H1 (cell line): Measurements from ENCODE around the gene SLC9B2. TPM values are rescaled to one million over a fixed set of nuclear protein-coding genes. Genes with fewer than 3 reads are reported as not detected.

Experiments used
- CTCF ChIA-PET: fragments of 300-600 bp; sonication (Branson Sonifier 250); formaldehyde crosslinking; loops from one replicate; lab custom pipeline; 2021; ENCODE audit not compliant: partially characterized antibody; lab: Charles Lee
- POLR2A ChIA-PET: fragments of 300-600 bp; sonication (Branson Sonifier 250); formaldehyde crosslinking; loops from one replicate; lab custom pipeline; 2021; ENCODE audit warnings: inconsistent platforms; ENCODE audit not compliant: partially characterized antibody; lab: Charles Lee
- DNase-seq, 2 experiments: peaks; one replicate each; pipeline versions ENCODE4 v3.0.0 to v3.0.0-alpha.2; 2010 to 2022; ENCODE audit warnings: low spot score in 2 of 2, low read depth in 1 of 2, mixed read lengths in 1 of 2
- FAIRE-seq: peaks from 2 replicates; lab custom pipeline; 2011; peaks lifted over from hg19 to GRCh38; lab: Jason Lieb, UNC
- H2AFZ ChIP-seq: 2 replicates; pipeline ENCODE4 v1.8.1; 2012; ENCODE audit warnings: low read length, inconsistent platforms
- H2AK5ac ChIP-seq: 2 replicates; pipeline ENCODE4 v1.6.1; 2013; ENCODE audit warnings: low read depth, low read length
- H2BK120ac ChIP-seq: replicated peaks from 2 replicates; pipeline ENCODE3; 2013; ENCODE audit warnings: low read depth, low read length, inconsistent platforms
- H2BK12ac ChIP-seq: 2 replicates; pipeline ENCODE4 v1.6.1; 2013; ENCODE audit warnings: low read depth, low read length
- H2BK15ac ChIP-seq: 2 replicates; pipeline ENCODE4 v1.6.1; 2013; ENCODE audit warnings: low read length
- H2BK20ac ChIP-seq: 2 replicates; pipeline ENCODE4 v1.6.1; 2013; ENCODE audit warnings: low read length
- H2BK5ac ChIP-seq: 2 replicates; pipeline ENCODE4 v1.6.1; 2013; ENCODE audit warnings: low read depth, low read length
- H3K14ac ChIP-seq: 2 replicates; pipeline ENCODE4 v1.6.1; 2013; ENCODE audit warnings: inconsistent platforms; ENCODE audit not compliant: insufficient read length
- H3K18ac ChIP-seq: 2 replicates; pipeline ENCODE4 v1.6.1; 2013; ENCODE audit warnings: low read length; ENCODE audit errors: extremely low read depth
- H3K23ac ChIP-seq: 2 replicates; pipeline ENCODE4 v1.6.1; 2013; ENCODE audit warnings: inconsistent platforms; ENCODE audit not compliant: insufficient read length
- H3K23me2 ChIP-seq: 2 replicates; pipeline ENCODE4 v1.6.1; 2013; ENCODE audit warnings: low read depth, low read length
- H3K27ac ChIP-seq: 2 replicates; pipeline ENCODE4 v1.6.1; 2011; ENCODE audit warnings: low read depth, low read length, inconsistent platforms
- H3K27me3 ChIP-seq, 4 experiments: replicated peaks in 1 of 4; 1 replicate in 1 of 4; 2 replicates in 3 of 4; pipeline versions ENCODE4 v1.6.1 to v1.8.1; 2011 to 2013; ENCODE audit warnings: low read length in 3 of 4, mild to moderate bottlenecking in 3 of 4, inconsistent platforms in 2 of 4, mixed read lengths in 2 of 4, moderate library complexity in 1 of 4; ENCODE audit not compliant: control insufficient read depth in 3 of 4, insufficient read depth in 3 of 4; ENCODE audit errors: extremely low read depth in 1 of 4
- H3K36me3 ChIP-seq, 4 experiments: 2 replicates each; pipeline versions ENCODE4 v1.6.1 to v1.8.1; 2011 to 2013; ENCODE audit warnings: mild to moderate bottlenecking in 4 of 4, low read length in 3 of 4, moderate library complexity in 2 of 4, control low read depth in 1 of 4, inconsistent platforms in 1 of 4; ENCODE audit not compliant: insufficient read depth in 4 of 4, control insufficient read depth in 2 of 4
- H3K4ac ChIP-seq: replicated peaks from 2 replicates; pipeline ENCODE3; 2013; ENCODE audit warnings: low read length, low read depth, mixed read lengths, inconsistent platforms; ENCODE audit not compliant: insufficient read length
- H3K4me1 ChIP-seq, 4 experiments: replicated peaks in 1 of 4; 1 replicate in 1 of 4; 2 replicates in 3 of 4; pipeline versions ENCODE4 v1.6.1 to v1.8.1; 2011 to 2013; ENCODE audit warnings: low read length in 3 of 4, inconsistent platforms in 2 of 4, mixed read lengths in 1 of 4; ENCODE audit not compliant: insufficient read depth in 4 of 4, control insufficient read depth in 3 of 4
- H3K4me2 ChIP-seq, 2 experiments: 2 replicates each; pipeline versions ENCODE4 v1.6.1 to v1.8.1; 2011 to 2013; ENCODE audit warnings: low read depth in 2 of 2, low read length in 2 of 2, control low read depth in 1 of 2, inconsistent platforms in 1 of 2, mild to moderate bottlenecking in 1 of 2; ENCODE audit not compliant: insufficient read depth in 1 of 2
- H3K4me3 ChIP-seq, 4 experiments: fragments of 200-600, 300-600 bp in 1 of 4; sonication (generic), shearing (Covaris generic), sonication (Bioruptor Twin) in 1 of 4; 2 replicates each; pipeline versions ENCODE4 v1.5.1 to v1.8.1; 2011 to 2016; ENCODE audit warnings: low read length in 4 of 4, low read depth in 3 of 4, control low read depth in 2 of 4, inconsistent platforms in 2 of 4, mild to moderate bottlenecking in 2 of 4, mixed read lengths in 1 of 4, moderate library complexity in 1 of 4; ENCODE audit not compliant: insufficient read depth in 2 of 4; ENCODE audit errors: extremely low read depth in 1 of 4
- H3K56ac ChIP-seq: replicated peaks from 2 replicates; pipeline ENCODE3; 2013; ENCODE audit warnings: low read depth, mild to moderate bottlenecking, mixed read lengths, low read length, inconsistent platforms; ENCODE audit not compliant: insufficient read length
- H3K79me1 ChIP-seq: 2 replicates; pipeline ENCODE4 v1.6.1; 2013; ENCODE audit warnings: low read depth, low read length, control low read depth
- H3K79me2 ChIP-seq, 2 experiments: 2 replicates each; pipeline versions ENCODE4 v1.6.1 to v1.8.1; 2012 to 2013; ENCODE audit warnings: low read length in 2 of 2, mild to moderate bottlenecking in 2 of 2, inconsistent platforms in 1 of 2; ENCODE audit not compliant: insufficient read depth in 2 of 2, control insufficient read depth in 1 of 2
- H3K9ac ChIP-seq, 4 experiments: replicated peaks in 1 of 4; 1 replicate in 1 of 4; 2 replicates in 3 of 4; pipeline versions ENCODE4 v1.6.1 to v1.8.1; 2011 to 2013; ENCODE audit warnings: low read depth in 3 of 4, low read length in 3 of 4, control low read depth in 2 of 4, mild to moderate bottlenecking in 2 of 4, moderate library complexity in 2 of 4, inconsistent platforms in 1 of 4; ENCODE audit errors: extremely low read depth in 1 of 4
- H3K9me3 ChIP-seq, 2 experiments: 2 replicates each; pipeline versions ENCODE4 v1.6.1 to v1.8.1; 2012 to 2013; ENCODE audit warnings: mild to moderate bottlenecking in 2 of 2, moderate library complexity in 2 of 2, control low read depth in 1 of 2, inconsistent platforms in 1 of 2, low read depth in 1 of 2, low read length in 1 of 2, mixed read lengths in 1 of 2; ENCODE audit not compliant: insufficient read depth in 2 of 2
- H4K20me1 ChIP-seq, 2 experiments: replicated peaks in 1 of 2; 2 replicates each; pipeline versions ENCODE3 to v1.8.1; 2011 to 2013; ENCODE audit warnings: inconsistent platforms in 2 of 2, low read length in 2 of 2, mild to moderate bottlenecking in 1 of 2; ENCODE audit not compliant: insufficient read depth in 2 of 2, control insufficient read depth in 1 of 2
- H4K5ac ChIP-seq: 2 replicates; pipeline ENCODE4 v1.6.1; 2013; ENCODE audit warnings: low read length, low read depth, mixed read lengths, inconsistent platforms; ENCODE audit not compliant: insufficient read length
- H4K8ac ChIP-seq: 2 replicates; pipeline ENCODE4 v1.8.0; 2013; ENCODE audit warnings: mild to moderate bottlenecking, moderate library complexity, low read length, inconsistent platforms; ENCODE audit not compliant: insufficient read depth; ENCODE audit errors: extremely low read depth
- H4K91ac ChIP-seq: replicated peaks from 2 replicates; pipeline ENCODE3; 2013; ENCODE audit warnings: low read length, mixed read lengths, inconsistent platforms; ENCODE audit not compliant: insufficient read length
- CBX5 ChIP-seq: fragments of 300-800, 300-1000 bp; sonication (generic); IDR thresholded peaks from 2 replicates; pipeline ENCODE4 v1.7.1; 2016; ENCODE audit warnings: antibody characterized with exemption, low read length, low read depth
- RBBP5 ChIP-seq: IDR thresholded peaks from 2 replicates; pipeline ENCODE4 v1.7.1; 2012; ENCODE audit warnings: low read depth, mild to moderate bottlenecking, inconsistent platforms, low read length, moderate library complexity, borderline replicate concordance
- SP4 ChIP-seq: IDR thresholded peaks from 2 replicates; pipeline ENCODE4 v1.6.1; 2012; ENCODE audit warnings: low read length, inconsistent platforms
- WGBS, 2 experiments: shearing (Covaris generic) in 1 of 2; methylation state at CpG; one replicate each; pipeline versions ENCODE4 v1.1.6 to v1.1.7; 2013 to 2015; ENCODE audit warnings: low lambda C conversion rate in 2 of 2, mixed read lengths in 2 of 2, inconsistent platforms in 1 of 2, low coverage in 1 of 2, missing lambda C conversion rate in 1 of 2; ENCODE audit not compliant: insufficient replicate concordance in 2 of 2, insufficient coverage in 1 of 2, insufficient read length in 1 of 2; ENCODE audit errors: extremely low coverage in 1 of 2, missing lambda C conversion rate in 1 of 2; 5-methylcytosine and 5-hydroxymethylcytosine counted together
- polyA plus RNA-seq, 7 experiments: library from polyadenylated mRNA; depleted of rRNA in 3 of 7; stranded (reverse) in 5 of 7; unstranded in 2 of 7; fragments of >200 nt in 5 of 7; fragments of 200-250 nt in 2 of 7; gene quantifications; 1 replicate in 5 of 7; 2 replicates in 1 of 7; 4 replicates in 1 of 7; pipeline versions ENCODE4 v1.2.1 to v1.2.3, GENCODE V29; 2011 to 2013; ENCODE audit warnings: missing spikeins in 2 of 7, mixed read lengths in 2 of 7
- total RNA-seq: library from RNA; stranded (reverse); fragmentation: NEBNext Ultra II Directional; extraction: Animal tissue kit (Norgen Biotek cat#: 25700); gene quantifications from 2 replicates; pipeline ENCODE4 v1.2.1, GENCODE V29; 2021

The SLC9B2 gene
- total and polyA plus RNA-seq, 2 of the 8 experiments (the other 6 are each of a cell fraction or from before 2014, with no cell fraction given): 3.2 to 5.2 TPM

DNA sequence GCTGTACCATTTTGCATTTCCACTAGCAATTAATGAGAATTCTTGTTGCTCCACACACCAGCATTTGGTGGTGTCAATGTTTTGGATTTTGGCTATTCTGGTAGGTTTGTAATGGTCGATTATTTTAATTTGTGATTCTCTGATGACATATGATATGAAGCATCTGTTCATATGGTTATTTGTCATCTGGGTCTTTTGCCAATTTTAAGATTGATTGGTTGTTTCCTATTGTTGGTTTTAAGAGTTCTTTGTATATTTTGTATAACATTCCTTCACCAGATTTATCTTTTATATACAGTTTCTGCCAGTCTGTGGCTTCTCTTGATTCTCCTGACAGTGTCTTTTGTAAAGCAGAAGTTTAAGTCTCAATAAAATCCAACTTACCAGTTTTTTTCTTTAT, 41.6 kb upstream of the SLC9B2 start:
- WGBS, 2 experiments: 96% methylated on average over 1 of the region's 1 CpG; no CpG with 5 or more reads in 1 of the 2 experiments
- H3K27ac ChIP-seq: no peak overlapping the region
- no peak overlapping the region for H2BK120ac ChIP-seq
- no peak overlapping the region for H3K56ac ChIP-seq
- H2BK12ac ChIP-seq: no peak overlapping the region
- H4K20me1 ChIP-seq: no peaks in the 10 kb centered on the region
- POLR2A ChIA-PET: no interaction called here
- no peak overlapping the region for H3K4me3 ChIP-seq
- no peak overlapping the region for H3K14ac ChIP-seq
- H4K91ac ChIP-seq: no peak overlapping the region
- H3K4me1 ChIP-seq: no peaks in the 10 kb centered on the region
- peaks cover 0 to 46% (median 8%) of the 10 kb centered on the region in 4 experiments; a peak in 6 of 8 replicates for H3K36me3 ChIP-seq
- no peak overlapping the region for H3K4ac ChIP-seq
- no peak overlapping the region for H4K8ac ChIP-seq
- H3K79me2 ChIP-seq: no peaks in the 10 kb centered on the region
- TF ChIP-seq CBX5: no peak
- TF ChIP-seq RBBP5: no peak
- TF ChIP-seq SP4: no peak
- H3K9ac ChIP-seq: no peak overlapping the region
- no peak overlapping the region for H2BK5ac ChIP-seq
- H3K27me3 ChIP-seq: no peaks in the 10 kb centered on the region
- H3K23me2 ChIP-seq: no peaks in the 10 kb centered on the region
- no peak overlapping the region for H2AK5ac ChIP-seq
- no peak overlapping the region for H3K18ac ChIP-seq
- H3K23ac ChIP-seq: no peak overlapping the region
- CTCF ChIA-PET: no interaction called here
- H2BK15ac ChIP-seq: no peak overlapping the region
- no peak overlapping the region for H2BK20ac ChIP-seq
- H3K9me3 ChIP-seq: no peaks in the 10 kb centered on the region
- no peak overlapping the region for H4K5ac ChIP-seq
- H2AFZ ChIP-seq: no peak overlapping the region
- H3K79me1 ChIP-seq: no peaks in the 10 kb centered on the region
- DNase-seq (no peak), FAIRE-seq (no peak)
- H3K4me2 ChIP-seq: no peak overlapping the region
